ENCODE measurements around the gene HEMGN.

Gene HEMGN

GRCh38 chr9:97966493-97966892 lies 28.5 kb upstream of the HEMGN start:
- H3K4me3 ChIP-seq (ENCODE audit: low read length) = no peak overlapping the region
- H4K5ac ChIP-seq (ENCODE audit: low read length) = no peak overlapping the region
- H3K4me1 ChIP-seq (ENCODE audit: control insufficient read depth, low read depth, low read length) = no peaks in the 10 kb centered on the region
- no peak overlapping the region for H4K8ac ChIP-seq (ENCODE audit: low read depth, low read length)
- H2BK120ac ChIP-seq (ENCODE audit: low read depth, low read length) = no peak overlapping the region
- no peak overlapping the region for H3K23ac ChIP-seq (ENCODE audit: low read length)
- H3K4me2 ChIP-seq (ENCODE audit: low read length) = no peak overlapping the region
- no peaks in the 10 kb centered on the region for H3K79me1 ChIP-seq (ENCODE audit: low read length)
- no peak for DNase-seq
- no peaks in the 10 kb centered on the region for H3K36me3 ChIP-seq (ENCODE audit: control insufficient read depth, insufficient read depth, low read length)
- no peak overlapping the region for H2BK15ac ChIP-seq (replicated peaks; ENCODE audit: low read depth)
- no peak overlapping the region for H2BK5ac ChIP-seq (ENCODE audit: low read length)
- H2AK5ac ChIP-seq (ENCODE audit: low read length) = no peak overlapping the region
- no peak overlapping the region for H3K9ac ChIP-seq (ENCODE audit: low read length)
- no peaks in the 10 kb centered on the region for H3K79me2 ChIP-seq (ENCODE audit: control insufficient read depth, insufficient read depth, low read length)
- WGBS (ENCODE audit: extremely low coverage, insufficient coverage, low lambda C conversion rate) = no CpG with 5 or more reads among the region's 1 CpG
- no peaks in the 10 kb centered on the region for H3K27me3 ChIP-seq (ENCODE audit: insufficient read depth, low read length, poor library complexity)
- H3K4ac ChIP-seq (ENCODE audit: low read depth, low read length) = no peak overlapping the region
- no peak overlapping the region for H3K27ac ChIP-seq (ENCODE audit: low read depth, low read length)
- no peak overlapping the region for H3K18ac ChIP-seq (ENCODE audit: low read length)
- no peak overlapping the region for H3K56ac ChIP-seq (ENCODE audit: low read length)

DNA sequence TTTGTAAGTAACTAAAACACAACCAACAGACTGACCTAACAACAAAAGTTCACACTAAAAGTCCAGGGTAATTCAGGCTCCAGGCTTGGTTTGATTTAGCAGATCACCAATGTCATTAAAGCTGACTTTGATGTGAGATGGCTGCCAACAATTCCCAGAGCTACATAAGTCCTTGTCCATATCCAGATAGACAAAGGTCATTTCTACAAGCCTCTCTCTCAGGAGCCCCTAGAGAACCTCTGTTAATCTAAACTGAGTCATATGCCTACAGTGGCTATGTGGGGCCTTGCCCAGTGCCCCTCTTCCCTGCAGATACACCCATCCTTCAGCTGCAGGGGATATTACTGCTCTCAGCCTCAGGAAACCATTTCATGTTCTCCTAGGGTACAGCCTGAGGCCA lies 26.9 kb upstream of the HEMGN start:
- Histone ChIP-seq H2BK15ac (replicated peaks; ENCODE audit: low read depth) (no peak overlapping the region), H3K18ac (ENCODE audit: low read length) (no peak overlapping the region), H3K36me3 (ENCODE audit: control insufficient read depth, insufficient read depth, low read length) (no peaks in the 10 kb centered on the region), H3K79me1 (ENCODE audit: low read length) (no peaks in the 10 kb centered on the region), H3K27me3 (ENCODE audit: insufficient read depth, low read length, poor library complexity) (no peaks in the 10 kb centered on the region), H2BK5ac (ENCODE audit: low read length) (no peak overlapping the region), H4K8ac (ENCODE audit: low read depth, low read length) (no peak overlapping the region), H2BK120ac (ENCODE audit: low read depth, low read length) (no peak overlapping the region), H3K56ac (ENCODE audit: low read length) (no peak overlapping the region), H3K4ac (ENCODE audit: low read depth, low read length) (no peak overlapping the region), H3K23ac (ENCODE audit: low read length) (no peak overlapping the region), H3K4me1 (ENCODE audit: control insufficient read depth, low read depth, low read length) (no peaks in the 10 kb centered on the region), H3K27ac (ENCODE audit: low read depth, low read length) (no peak overlapping the region), H3K4me3 (ENCODE audit: low read length) (no peak overlapping the region), H2AK5ac (ENCODE audit: low read length) (no peak overlapping the region), H3K79me2 (ENCODE audit: control insufficient read depth, insufficient read depth, low read length) (no peaks in the 10 kb centered on the region), H3K4me2 (ENCODE audit: low read length) (no peak overlapping the region), H3K9ac (ENCODE audit: low read length) (no peak overlapping the region), H4K5ac (ENCODE audit: low read length) (no peak overlapping the region)
- DNase-seq = no peak

GRCh38 chr9:97963232-97963631 lies 25.3 kb upstream of the HEMGN start:
- no peak overlapping the region for H2BK15ac ChIP-seq (replicated peaks; ENCODE audit: low read depth)
- H2BK5ac ChIP-seq (ENCODE audit: low read length) = no peak overlapping the region
- no peak overlapping the region for H2BK120ac ChIP-seq (ENCODE audit: low read depth, low read length)
- H3K79me1 ChIP-seq (ENCODE audit: low read length) = no peaks in the 10 kb centered on the region
- H3K18ac ChIP-seq (ENCODE audit: low read length) = no peak overlapping the region
- no CpG with 5 or more reads among the region's 2 CpGs for WGBS (ENCODE audit: extremely low coverage, insufficient coverage, low lambda C conversion rate)
- H2AK5ac ChIP-seq (ENCODE audit: low read length) = no peak overlapping the region
- no peak overlapping the region for H3K56ac ChIP-seq (ENCODE audit: low read length)
- no peak overlapping the region for H3K4me2 ChIP-seq (ENCODE audit: low read length)
- DNase-seq = no peak
- H3K9ac ChIP-seq (ENCODE audit: low read length) = no peak overlapping the region
- no peak overlapping the region for H3K4ac ChIP-seq (ENCODE audit: low read depth, low read length)
- H3K27me3 ChIP-seq (ENCODE audit: insufficient read depth, low read length, poor library complexity) = no peaks in the 10 kb centered on the region
- H3K27ac ChIP-seq (ENCODE audit: low read depth, low read length) = no peak overlapping the region
- H3K23ac ChIP-seq (ENCODE audit: low read length) = no peak overlapping the region
- no peak overlapping the region for H4K5ac ChIP-seq (ENCODE audit: low read length)
- H4K8ac ChIP-seq (ENCODE audit: low read depth, low read length) = no peak overlapping the region
- H3K36me3 ChIP-seq (ENCODE audit: control insufficient read depth, insufficient read depth, low read length) = no peaks in the 10 kb centered on the region
- H3K4me3 ChIP-seq (ENCODE audit: low read length) = no peak overlapping the region
- no peaks in the 10 kb centered on the region for H3K79me2 ChIP-seq (ENCODE audit: control insufficient read depth, insufficient read depth, low read length)
- H3K4me1 ChIP-seq (ENCODE audit: control insufficient read depth, low read depth, low read length) = no peaks in the 10 kb centered on the region

DNA sequence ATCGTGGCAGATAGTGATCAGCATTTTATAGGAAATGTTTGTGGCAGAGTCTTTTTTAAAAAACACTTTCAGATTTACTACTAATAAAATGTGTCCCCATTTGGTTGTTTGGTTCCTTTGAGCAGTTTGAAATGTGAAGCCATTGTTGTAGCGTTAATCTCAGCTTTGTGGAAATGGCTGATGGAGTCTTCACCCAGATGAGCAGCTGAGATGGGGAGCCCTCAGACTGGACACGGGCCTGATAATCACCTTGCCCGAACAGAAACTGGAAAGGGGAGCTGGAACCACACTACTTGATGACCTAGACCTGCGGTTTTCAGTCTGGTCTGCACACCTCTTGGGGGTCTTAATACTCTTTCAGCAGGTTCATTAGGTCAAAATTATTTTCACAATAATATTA lies 24.6 kb upstream of the HEMGN start:
- no CpG with 5 or more reads among the region's 5 CpGs for WGBS (ENCODE audit: extremely low coverage, insufficient coverage, low lambda C conversion rate)
- no peak overlapping the region for H3K23ac ChIP-seq (ENCODE audit: low read length)
- H3K4me3 ChIP-seq (ENCODE audit: low read length) = no peak overlapping the region
- no peaks in the 10 kb centered on the region for H3K79me1 ChIP-seq (ENCODE audit: low read length)
- H2BK5ac ChIP-seq (ENCODE audit: low read length) = no peak overlapping the region
- no peak overlapping the region for H3K18ac ChIP-seq (ENCODE audit: low read length)
- no peaks in the 10 kb centered on the region for H3K79me2 ChIP-seq (ENCODE audit: control insufficient read depth, insufficient read depth, low read length)
- no peak overlapping the region for H3K9ac ChIP-seq (ENCODE audit: low read length)
- no peak overlapping the region for H3K4ac ChIP-seq (ENCODE audit: low read depth, low read length)
- no peak overlapping the region for H2BK120ac ChIP-seq (ENCODE audit: low read depth, low read length)
- no peaks in the 10 kb centered on the region for H3K36me3 ChIP-seq (ENCODE audit: control insufficient read depth, insufficient read depth, low read length)
- H4K8ac ChIP-seq (ENCODE audit: low read depth, low read length) = no peak overlapping the region
- H3K4me2 ChIP-seq (ENCODE audit: low read length) = no peak overlapping the region
- H3K56ac ChIP-seq (ENCODE audit: low read length) = no peak overlapping the region
- no peaks in the 10 kb centered on the region for H3K27me3 ChIP-seq (ENCODE audit: insufficient read depth, low read length, poor library complexity)
- no peak overlapping the region for H2BK15ac ChIP-seq (replicated peaks; ENCODE audit: low read depth)
- no peaks in the 10 kb centered on the region for H3K4me1 ChIP-seq (ENCODE audit: control insufficient read depth, low read depth, low read length)
- no peak overlapping the region for H4K5ac ChIP-seq (ENCODE audit: low read length)
- no peak for DNase-seq
- no peak overlapping the region for H3K27ac ChIP-seq (ENCODE audit: low read depth, low read length)
- no peak overlapping the region for H2AK5ac ChIP-seq (ENCODE audit: low read length)

- Histone ChIP-seq H3K4me1 (ENCODE audit: control insufficient read depth, low read depth, low read length) (no peaks in the 10 kb centered on the region), H3K56ac (ENCODE audit: low read length) (no peak overlapping the region), H3K23ac (ENCODE audit: low read length) (no peak overlapping the region), H3K79me1 (ENCODE audit: low read length) (no peaks in the 10 kb centered on the region), H3K9ac (ENCODE audit: low read length) (no peak overlapping the region), H3K36me3 (ENCODE audit: control insufficient read depth, insufficient read depth, low read length) (no peaks in the 10 kb centered on the region), H2BK120ac (ENCODE audit: low read depth, low read length) (no peak overlapping the region), H3K4ac (ENCODE audit: low read depth, low read length) (no peak overlapping the region), H4K5ac (ENCODE audit: low read length) (no peak overlapping the region), H3K27ac (ENCODE audit: low read depth, low read length) (no peak overlapping the region), H3K4me2 (ENCODE audit: low read length) (no peak overlapping the region), H4K8ac (ENCODE audit: low read depth, low read length) (no peak overlapping the region), H2AK5ac (ENCODE audit: low read length) (no peak overlapping the region), H3K18ac (ENCODE audit: low read length) (no peak overlapping the region), H2BK5ac (ENCODE audit: low read length) (no peak overlapping the region), H3K79me2 (ENCODE audit: control insufficient read depth, insufficient read depth, low read length) (no peaks in the 10 kb centered on the region), H2BK15ac (replicated peaks; ENCODE audit: low read depth) (no peak overlapping the region), H3K27me3 (ENCODE audit: insufficient read depth, low read length, poor library complexity) (no peaks in the 10 kb centered on the region), H3K4me3 (ENCODE audit: low read length) (no peak overlapping the region)
- DNase-seq = no peak
- WGBS (ENCODE audit: extremely low coverage, insufficient coverage, low lambda C conversion rate) = no CpG with 5 or more reads among the region's 4 CpGs
These were observed 24.2 kb upstream of the HEMGN start for GRCh38 chr9:97962136-97962535.

- no peaks in the 10 kb centered on the region for H3K4me1 ChIP-seq (ENCODE audit: control insufficient read depth, low read depth, low read length)
- H3K9ac ChIP-seq (ENCODE audit: low read length) = no peak overlapping the region
- no peak overlapping the region for H2BK5ac ChIP-seq (ENCODE audit: low read length)
- H3K4ac ChIP-seq (ENCODE audit: low read depth, low read length) = no peak overlapping the region
- H3K23ac ChIP-seq (ENCODE audit: low read length) = no peak overlapping the region
- H2BK120ac ChIP-seq (ENCODE audit: low read depth, low read length) = no peak overlapping the region
- no peak overlapping the region for H4K5ac ChIP-seq (ENCODE audit: low read length)
- no peak overlapping the region for H4K8ac ChIP-seq (ENCODE audit: low read depth, low read length)
- no peaks in the 10 kb centered on the region for H3K36me3 ChIP-seq (ENCODE audit: control insufficient read depth, insufficient read depth, low read length)
- H3K4me2 ChIP-seq (ENCODE audit: low read length) = no peak overlapping the region
- H3K79me2 ChIP-seq (ENCODE audit: control insufficient read depth, insufficient read depth, low read length) = no peaks in the 10 kb centered on the region
- H2BK15ac ChIP-seq (replicated peaks; ENCODE audit: low read depth) = no peak overlapping the region
- DNase-seq = no peak
- H3K4me3 ChIP-seq (ENCODE audit: low read length) = no peak overlapping the region
- no peak overlapping the region for H3K27ac ChIP-seq (ENCODE audit: low read depth, low read length)
- H3K56ac ChIP-seq (ENCODE audit: low read length) = no peak overlapping the region
- H3K79me1 ChIP-seq (ENCODE audit: low read length) = no peaks in the 10 kb centered on the region
- WGBS (ENCODE audit: extremely low coverage, insufficient coverage, low lambda C conversion rate) = no CpG with 5 or more reads among the region's 2 CpGs
- no peaks in the 10 kb centered on the region for H3K27me3 ChIP-seq (ENCODE audit: insufficient read depth, low read length, poor library complexity)
- H2AK5ac ChIP-seq (ENCODE audit: low read length) = no peak overlapping the region
- H3K18ac ChIP-seq (ENCODE audit: low read length) = no peak overlapping the region
These were observed 23.4 kb upstream of the HEMGN start for GRCh38 chr9:97961361-97961760.
